SK-N-SH (cell line): ENCODE data around the gene DMKN. TPM values are rescaled to one million over a fixed set of nuclear protein-coding genes. Genes with fewer than 3 reads are reported as not detected.

Source experiments
- CTCF ChIA-PET: fragments of 300-600, 350-600 bp; formaldehyde crosslinking; extraction: SDS; loops from one replicate; lab custom pipeline; 2021; lab: Yijun Ruan, JAX
- POLR2A ChIA-PET: fragments of 350-600 bp; sonication (Branson Sonifier 250); formaldehyde crosslinking; extraction: SDS; loops from one replicate; lab custom pipeline; 2020; ENCODE audit warnings: antibody characterized with exemption, inconsistent platforms; lab: Yijun Ruan, JAX
- DNase-seq: peaks from one replicate; pipeline ENCODE4 v3.0.0; 2012
- H2AFZ ChIP-seq: fragments of 200-600 bp; sonication (generic); 2 replicates; pipeline ENCODE4 v1.8.1; 2016; ENCODE audit warnings: antibody characterized with exemption, mild to moderate bottlenecking, low read depth
- H3F3A ChIP-seq: fragments of 200-600 bp; sonication (generic); replicated peaks from 2 replicates; pipeline ENCODE3; 2016; ENCODE audit warnings: antibody characterized with exemption, mild to moderate bottlenecking; ENCODE audit not compliant: insufficient read depth
- H3K27ac ChIP-seq, 2 experiments: fragments of 200-500 bp in 1 of 2; fragments of 200-600 bp in 1 of 2; sonication (Bioruptor generic) in 1 of 2; sonication (generic), shearing (Covaris generic) in 1 of 2; 2 replicates each; pipeline versions ENCODE4 v1.5.1 to v1.6.1; 2014 to 2016; ENCODE audit warnings: low read depth in 2 of 2, inconsistent platforms in 1 of 2, low read length in 1 of 2, mild to moderate bottlenecking in 1 of 2, mixed read lengths in 1 of 2
- H3K27me3 ChIP-seq: fragments of 200-600 bp; sonication (generic), shearing (Covaris generic); 2 replicates; pipeline ENCODE4 v1.6.1; 2016; ENCODE audit warnings: mixed run types; ENCODE audit not compliant: insufficient read depth
- H3K36me3 ChIP-seq, 2 experiments: fragments of 200-500 bp in 1 of 2; fragments of 200-600 bp in 1 of 2; sonication (Bioruptor generic) in 1 of 2; sonication (generic) in 1 of 2; replicated peaks in 1 of 2; 2 replicates each; pipeline versions ENCODE3 to v1.5.1; 2014 to 2016; ENCODE audit warnings: low read length in 1 of 2, mild to moderate bottlenecking in 1 of 2; ENCODE audit not compliant: insufficient read depth in 2 of 2, control insufficient read depth in 1 of 2
- H3K4me1 ChIP-seq, 2 experiments: fragments of 200-500 bp in 1 of 2; fragments of 200-600 bp in 1 of 2; sonication (Bioruptor generic) in 1 of 2; sonication (generic), shearing (Covaris generic) in 1 of 2; 2 replicates each; pipeline versions ENCODE4 v1.5.1 to v1.6.1; 2014 to 2016; ENCODE audit warnings: low read depth in 1 of 2, low read length in 1 of 2, mixed run types in 1 of 2; ENCODE audit not compliant: insufficient read depth in 2 of 2, control insufficient read depth in 1 of 2
- H3K4me2 ChIP-seq: fragments of 200-600 bp; sonication (generic), shearing (Covaris generic); 2 replicates; pipeline ENCODE4 v1.6.1; 2017; ENCODE audit warnings: mixed run types
- H3K4me3 ChIP-seq, 2 experiments: fragments of 200-500 bp in 1 of 2; fragments of 200-600 bp in 1 of 2; sonication (Bioruptor generic) in 1 of 2; sonication (generic), shearing (Covaris generic) in 1 of 2; 2 replicates each; pipeline versions ENCODE4 v1.5.1 to v1.8.1; 2014 to 2016; ENCODE audit warnings: low read depth in 2 of 2, inconsistent platforms in 1 of 2, low read length in 1 of 2, mild to moderate bottlenecking in 1 of 2, mixed read lengths in 1 of 2, moderate library complexity in 1 of 2
- H3K79me2 ChIP-seq: fragments of 200-600 bp; sonication (generic); 2 replicates; pipeline ENCODE4 v1.8.1; 2017; ENCODE audit warnings: mild to moderate bottlenecking; ENCODE audit not compliant: insufficient read depth
- H3K9ac ChIP-seq: fragments of 200-600 bp; sonication (generic); 2 replicates; pipeline ENCODE4 v1.6.1; 2017; ENCODE audit warnings: mixed run types
- H3K9me2 ChIP-seq: fragments of 200-600 bp; sonication (generic); 2 replicates; pipeline ENCODE4 v1.6.1; 2017; ENCODE audit warnings: mixed run types
- H3K9me3 ChIP-seq: fragments of 200-600 bp; sonication (generic); 2 replicates; pipeline ENCODE4 v1.6.1; 2017; ENCODE audit warnings: mixed run types, mild to moderate bottlenecking, moderate library complexity
- H4K20me1 ChIP-seq: fragments of 200-600 bp; sonication (generic); 2 replicates; pipeline ENCODE4 v1.6.1; 2017; ENCODE audit warnings: mild to moderate bottlenecking, mixed run types; ENCODE audit not compliant: insufficient read depth
- EP300 ChIP-seq, 2 experiments: IDR thresholded peaks; 2 replicates each; pipeline versions ENCODE4 v1.4.0 to v1.6.1; 2012; ENCODE audit warnings: borderline replicate concordance in 1 of 2, low read depth in 1 of 2, low read length in 1 of 2
- EZH2phosphoT487 ChIP-seq: fragments of 200-600 bp; sonication (generic); IDR thresholded peaks from 2 replicates; pipeline ENCODE4 v1.6.1; 2017; ENCODE audit warnings: low read depth, mixed run types, mild to moderate bottlenecking, antibody characterized with exemption, moderate library complexity, borderline replicate concordance
- FOSL2 ChIP-seq: IDR thresholded peaks from 2 replicates; pipeline ENCODE4 v1.4.0; 2012; ENCODE audit warnings: low read depth, mild to moderate bottlenecking, moderate library complexity, borderline replicate concordance
- FOXJ3 ChIP-seq: sonication (generic); formaldehyde crosslinking; IDR thresholded peaks from 2 replicates; pipeline ENCODE4 v1.5.1; 2020; ENCODE audit warnings: mild to moderate bottlenecking, missing genetic modification reagents
- GATA2 ChIP-seq: sonication (generic); formaldehyde crosslinking; IDR thresholded peaks from 2 replicates; pipeline ENCODE4 v1.5.0; 2020; ENCODE audit warnings: mild to moderate bottlenecking, missing genetic modification reagents
- JUND ChIP-seq: IDR thresholded peaks from 2 replicates; pipeline ENCODE4 v1.4.0; 2012
- NFIC ChIP-seq: IDR thresholded peaks from 2 replicates; pipeline ENCODE4 v1.4.0; 2012; ENCODE audit warnings: borderline replicate concordance
- NRF1 ChIP-seq: IDR thresholded peaks from 2 replicates; pipeline ENCODE4 v1.6.1; 2012; ENCODE audit warnings: low read depth, mild to moderate bottlenecking, low read length
- RFX5 ChIP-seq: IDR thresholded peaks from 2 replicates; pipeline ENCODE4 v1.6.1; 2012; ENCODE audit warnings: mild to moderate bottlenecking, improper control_type of control experiment, low read length
- RXRA ChIP-seq: IDR thresholded peaks from 2 replicates; pipeline ENCODE4 v1.4.0; 2012; ENCODE audit warnings: low read depth, mild to moderate bottlenecking, borderline replicate concordance
- TAF1 ChIP-seq: IDR thresholded peaks from 2 replicates; pipeline ENCODE4 v1.6.1; 2012; ENCODE audit warnings: low read depth, mild to moderate bottlenecking, low read length, moderate library complexity, borderline replicate concordance
- YY1 ChIP-seq: IDR thresholded peaks from 2 replicates; pipeline ENCODE4 v1.4.0; 2012; ENCODE audit warnings: low read depth, mild to moderate bottlenecking
- ZBTB33 ChIP-seq: IDR thresholded peaks from 2 replicates; pipeline ENCODE4 v1.4.0; 2012; ENCODE audit warnings: low read depth, borderline replicate concordance
- WGBS: methylation state at CpG from one replicate; pipeline ENCODE4 v1.1.6; 2017; ENCODE audit warnings: low lambda C conversion rate; 5-methylcytosine and 5-hydroxymethylcytosine counted together
- polyA plus RNA-seq, 3 experiments: library from polyadenylated mRNA; depleted of rRNA; stranded (reverse); fragments of >200 nt; gene quantifications; 2 replicates each; pipeline ENCODE4 v1.2.3, GENCODE V29; 2012

The DMKN gene
- polyA plus RNA-seq, 1 of the 3 experiments (the other 2 are of a cell fraction) = not detected

- Histone ChIP-seq H3K9me3 (no peaks in the 10 kb centered on the region), H3F3A (no peaks in the 10 kb centered on the region)
- CTCF ChIA-PET = interaction anchor here (0.6 to 4.5 kb wide), 2 partner anchors 12 to 77 kb away, joined by 4 to 40 read pairs; no protein-coding TSS in a partner anchor
Measured at GRCh38 chr19:35483089-35483488, 30.4 kb downstream of the DMKN start.

GRCh38 chr19:35478794-35479677 is 34.4 kb downstream of the DMKN start:
- no peak for DNase-seq

More at GRCh38 chr19:35483089-35483488, 30.4 kb downstream of the DMKN start:
- H2AFZ ChIP-seq = no peak overlapping the region
- no peak overlapping the region for H3K9ac ChIP-seq
- TF ChIP-seq YY1 (no peak), FOXJ3 (CRISPR knock-in tag) (no peak), NFIC (no peak), TAF1 (no peak), JUND (no peak)
- TF ChIP-seq, all 33 proteins: peak for 0
- Histone ChIP-seq H3K36me3 (no peaks in the 10 kb centered on the region), H4K20me1 (no peaks in the 10 kb centered on the region), H3K27me3 (peaks cover 59% of the 10 kb centered on the region), H3K4me3 (no peak overlapping the region), H3K9me2 (no peaks in the 10 kb centered on the region), H3K79me2 (no peaks in the 10 kb centered on the region), H3K4me1 (no peaks in the 10 kb centered on the region; a peak in 1 of 4 replicates), H3K4me2 (no peak overlapping the region), H3K27ac (no peak overlapping the region)
- 13% methylated on average over 5 of the region's 5 CpGs for WGBS
- POLR2A ChIA-PET = no interaction called here
- no peak for DNase-seq

More at GRCh38 chr19:35478794-35479677, 34.4 kb downstream of the DMKN start:
- no peaks in the 10 kb centered on the region; a peak in 1 of 4 replicates for H3K4me1 ChIP-seq
- H3K27ac ChIP-seq = no peak overlapping the region
- no peaks in the 10 kb centered on the region for H3F3A ChIP-seq
- no peak overlapping the region for H2AFZ ChIP-seq
- ChIA-PET POLR2A (no interaction called here), CTCF (interaction anchor here (1.0 to 2.1 kb wide), 6 partner anchors 10 to 184 kb away, joined by 3 to 12 read pairs (median 4); no protein-coding TSS in a partner anchor)
- no peaks in the 10 kb centered on the region for H3K9me2 ChIP-seq
- no peaks in the 10 kb centered on the region for H4K20me1 ChIP-seq
- H3K4me2 ChIP-seq = no peak overlapping the region
- H3K79me2 ChIP-seq = no peaks in the 10 kb centered on the region
- no peak for TF ChIP-seq YY1
- no peak for TF ChIP-seq EZH2phosphoT487
- TF ChIP-seq NRF1 = no peak
- TF ChIP-seq EP300 (IDR thresholded peaks at IDR 0.05; ENCODE audit: borderline replicate concordance in 1 of 2, low read depth in 1 of 2, low read length in 1 of 2) = no peak
- TF ChIP-seq FOSL2 = no peak
- TF ChIP-seq ZBTB33 = no peak
- no peak for TF ChIP-seq RXRA
- TF ChIP-seq GATA2 = 0 out of 2 replicates have a peak, but pooled peaks have one; percentile 18
- TF ChIP-seq RFX5 = no peak
- 19% methylated on average over 21 of the region's 21 CpGs for WGBS
- no peak overlapping the region for H3K9ac ChIP-seq
- H3K27me3 ChIP-seq = peaks cover 66% of the 10 kb centered on the region; the same call in 1 of the 2 replicates
- H3K36me3 ChIP-seq = no peaks in the 10 kb centered on the region
- H3K9me3 ChIP-seq = no peaks in the 10 kb centered on the region
- H3K4me3 ChIP-seq = no peak overlapping the region
